Neural cell (in vitro differentiated cells): ENCODE results near the gene PPP3CB. TPM values are rescaled to one million over a fixed set of nuclear protein-coding genes. Genes with fewer than 3 reads are reported as not detected.

Source experiments
- H2AFZ ChIP-seq: fragments of 200-600, 300-800 bp; sonication (generic), shearing (Covaris generic); 2 replicates; pipeline ENCODE4 v1.6.0; 2014; ENCODE audit warnings: low read depth, mild to moderate bottlenecking, antibody characterized with exemption, low read length, moderate library complexity
- H3F3A ChIP-seq: fragments of 200-600 bp; shearing (Covaris generic); 2 replicates; pipeline ENCODE4 v1.6.1; 2016; ENCODE audit warnings: mild to moderate bottlenecking, moderate library complexity, mixed read lengths, antibody characterized with exemption, low read length; ENCODE audit not compliant: insufficient read depth, poor library complexity, severe bottlenecking
- H3K27ac ChIP-seq: fragments of 200-600, 300-800 bp; sonication (generic), shearing (Covaris generic); 2 replicates; pipeline ENCODE4 v1.5.1; 2014; ENCODE audit warnings: mild to moderate bottlenecking, low read length, moderate library complexity
- H3K27me3 ChIP-seq: fragments of 300-800, 200-600 bp; sonication (generic), shearing (Covaris generic); 2 replicates; pipeline ENCODE4 v1.6.0; 2014; ENCODE audit warnings: mild to moderate bottlenecking, low read depth, low read length, moderate library complexity; ENCODE audit not compliant: insufficient read depth
- H3K36me3 ChIP-seq: fragments of 300-800, 200-600 bp; sonication (generic), shearing (Covaris generic); 2 replicates; pipeline ENCODE4 v1.5.1; 2014; ENCODE audit warnings: mild to moderate bottlenecking, antibody characterized with exemption, low read length, moderate library complexity; ENCODE audit not compliant: insufficient read depth
- H3K4me2 ChIP-seq: fragments of 300-800, 200-600 bp; sonication (generic), shearing (Covaris generic); 2 replicates; pipeline ENCODE4 v1.6.0; 2014; ENCODE audit warnings: mild to moderate bottlenecking, low read length
- H3K4me3 ChIP-seq: fragments of 300-800, 200-600 bp; sonication (generic), shearing (Covaris generic); 2 replicates; pipeline ENCODE4 v1.5.1; 2014; ENCODE audit warnings: mild to moderate bottlenecking, low read length, moderate library complexity
- H3K79me2 ChIP-seq: fragments of 200-600 bp; shearing (Covaris generic); replicated peaks from 2 replicates; pipeline ENCODE4 v1.6.0; 2014; ENCODE audit warnings: mild to moderate bottlenecking, low read length, moderate library complexity; ENCODE audit not compliant: insufficient read depth
- H3K9ac ChIP-seq: fragments of 300-800, 200-600 bp; sonication (generic), shearing (Covaris generic); 2 replicates; pipeline ENCODE4 v1.6.1; 2016; ENCODE audit warnings: mild to moderate bottlenecking, low read length, mixed read lengths
- H3K9me2 ChIP-seq: fragments of 200-600 bp; shearing (Covaris generic); 2 replicates; pipeline ENCODE4 v1.6.1; 2016; ENCODE audit warnings: mild to moderate bottlenecking, low read length, mixed read lengths; ENCODE audit not compliant: insufficient read depth
- H3K9me3 ChIP-seq: fragments of 200-600, 300-800 bp; sonication (generic), shearing (Covaris generic); 2 replicates; pipeline ENCODE4 v1.6.1; 2016; ENCODE audit warnings: mild to moderate bottlenecking, mixed run types, low read length, moderate library complexity, mixed read lengths
- H4K20me1 ChIP-seq: fragments of 200-600 bp; shearing (Covaris generic); 2 replicates; pipeline ENCODE4 v1.6.1; 2016; ENCODE audit warnings: mild to moderate bottlenecking, mixed run types; ENCODE audit not compliant: insufficient read depth
- CTCF ChIP-seq: fragments of 450-650 bp; IDR thresholded peaks from 2 replicates; pipeline ENCODE4 v1.5.1; 2014; ENCODE audit warnings: antibody characterized with exemption, mild to moderate bottlenecking, moderate library complexity; ENCODE audit not compliant: poor library complexity, severe bottlenecking
- EP300 ChIP-seq: fragments of 450-650 bp; conservative IDR thresholded peaks from 2 replicates; pipeline ENCODE4 v1.6.1; 2014; ENCODE audit warnings: antibody characterized with exemption, mild to moderate bottlenecking, moderate library complexity; ENCODE audit not compliant: poor library complexity, severe bottlenecking
- EZH2 ChIP-seq: fragments of 200-600, 300-800 bp; shearing (Covaris generic), sonication (generic); IDR thresholded peaks from 2 replicates; pipeline ENCODE4 v1.6.1; 2014; ENCODE audit warnings: antibody characterized with exemption, low read length, borderline replicate concordance, mild to moderate bottlenecking; ENCODE audit not compliant: insufficient read depth, poor library complexity, severe bottlenecking
- MXI1 ChIP-seq: fragments of 450-650 bp; conservative IDR thresholded peaks from 2 replicates; pipeline ENCODE4 v1.6.1; 2014; ENCODE audit warnings: antibody characterized with exemption, mild to moderate bottlenecking; ENCODE audit not compliant: poor library complexity, severe bottlenecking
- POLR2AphosphoS5 ChIP-seq: IDR thresholded peaks from 2 replicates; pipeline ENCODE4 v1.6.1; 2012
- REST ChIP-seq: IDR thresholded peaks from 2 replicates; pipeline ENCODE4 v1.6.1; 2012; ENCODE audit warnings: borderline replicate concordance
- SMC3 ChIP-seq: fragments of 450-650 bp; conservative IDR thresholded peaks from 2 replicates; pipeline ENCODE4 v1.6.1; 2014; ENCODE audit warnings: antibody characterized with exemption, mild to moderate bottlenecking, moderate library complexity; ENCODE audit not compliant: poor library complexity
- TAF1 ChIP-seq: IDR thresholded peaks from 2 replicates; pipeline ENCODE4 v1.6.1; 2012; ENCODE audit warnings: low read depth
- polyA plus RNA-seq: library from polyadenylated mRNA; depleted of rRNA; stranded (reverse); fragments of >200 nt; gene quantifications from 2 replicates; pipeline ENCODE4 v1.2.3, GENCODE V29; 2014

PPP3CB gene
- polyA plus RNA-seq, 1 donor from 2014 or later, result 101 TPM

GRCh38 chr10:73424478-73424877 is 71.3 kb downstream of the PPP3CB start:
- H3K36me3 ChIP-seq, result peaks cover 12% of the 10 kb centered on the region
- H3K4me3 ChIP-seq, result no peak overlapping the region
- H3K9me3 ChIP-seq, result no peaks in the 10 kb centered on the region
- H3F3A ChIP-seq, result no peaks in the 10 kb centered on the region
- TF ChIP-seq EP300 (no peak), MXI1 (no peak)
- no peaks in the 10 kb centered on the region for H3K79me2 ChIP-seq
- no peaks in the 10 kb centered on the region for H3K27me3 ChIP-seq
- no peaks in the 10 kb centered on the region for H3K9me2 ChIP-seq
- H4K20me1 ChIP-seq, result no peaks in the 10 kb centered on the region
- no peak overlapping the region for H3K9ac ChIP-seq
- H2AFZ ChIP-seq, result no peak overlapping the region
- H3K27ac ChIP-seq, result no peak overlapping the region
- H3K4me2 ChIP-seq, result no peak overlapping the region

GRCh38 chr10:73423309-73423708 is 72.5 kb downstream of the PPP3CB start:
- no peaks in the 10 kb centered on the region for H4K20me1 ChIP-seq
- no peaks in the 10 kb centered on the region for H3K79me2 ChIP-seq
- no peaks in the 10 kb centered on the region for H3K9me3 ChIP-seq
- no peak for TF ChIP-seq POLR2AphosphoS5
- TF ChIP-seq SMC3, result no peak
- TF ChIP-seq TAF1, result no peak
- TF ChIP-seq CTCF, result no peak
- H3F3A ChIP-seq, result no peaks in the 10 kb centered on the region
- H3K9ac ChIP-seq, result no peak overlapping the region
- H2AFZ ChIP-seq, result no peak overlapping the region
- H3K4me3 ChIP-seq, result no peak overlapping the region
- H3K27ac ChIP-seq, result no peak overlapping the region
- no peaks in the 10 kb centered on the region for H3K27me3 ChIP-seq
- peaks cover 12% of the 10 kb centered on the region for H3K36me3 ChIP-seq
- H3K9me2 ChIP-seq, result no peaks in the 10 kb centered on the region
- H3K4me2 ChIP-seq, result no peak overlapping the region

- Histone ChIP-seq H3F3A (no peaks in the 10 kb centered on the region), H3K9me2 (no peaks in the 10 kb centered on the region), H3K27me3 (no peaks in the 10 kb centered on the region), H3K9ac (no peak overlapping the region), H3K4me3 (no peak overlapping the region), H3K36me3 (no peaks in the 10 kb centered on the region), H3K27ac (no peak overlapping the region), H3K79me2 (no peaks in the 10 kb centered on the region), H3K9me3 (no peaks in the 10 kb centered on the region), H3K4me2 (no peak overlapping the region), H2AFZ (no peak overlapping the region), H4K20me1 (no peaks in the 10 kb centered on the region)
- TF ChIP-seq EZH2 (no peak), POLR2AphosphoS5 (no peak), MXI1 (no peak), CTCF (no peak), REST (no peak)
Measured at GRCh38 chr10:73416571-73416970, 79.3 kb downstream of the PPP3CB start.
